Measurements from ENCODE around the gene CASS4.
"Not testable (repeated sequence)": the region's sequence is repeated elsewhere in the genome, so short reads cannot be mapped to it uniquely, and the experiment has no call there.

- TF ChIP-seq CTCF (conservative IDR thresholded peaks at IDR 0.05); ZFX (IDR thresholded peaks at IDR 0.05): not testable (repeated sequence)
These were observed 21.7 kb upstream of the CASS4 start for GRCh38 chr20:56390396-56390795.

Measured in C4-2B (cell line).